BLaER1 (cell line): Measurements from ENCODE around the gene KRT14.
"Not testable (repeated sequence)": the region's sequence is repeated elsewhere in the genome, so short reads cannot be mapped to it uniquely, and the experiment has no call there.

Source experiments
- H3K27ac ChIP-seq: shearing (Covaris generic); formaldehyde crosslinking; 2 replicates; pipeline ENCODE4 v1.8.1; 2022
- H3K27me3 ChIP-seq: shearing (Covaris generic); formaldehyde crosslinking; 2 replicates; pipeline ENCODE4 v1.8.1; 2022
- H3K36me3 ChIP-seq: shearing (Covaris generic); formaldehyde crosslinking; 2 replicates; pipeline ENCODE4 v1.8.1; 2022
- H3K4me1 ChIP-seq: shearing (Covaris generic); formaldehyde crosslinking; 2 replicates; pipeline ENCODE4 v1.8.1; 2022
- H3K4me2 ChIP-seq: shearing (Covaris generic); formaldehyde crosslinking; 2 replicates; pipeline ENCODE4 v1.8.1; 2022
- H3K4me3 ChIP-seq: shearing (Covaris generic); formaldehyde crosslinking; 2 replicates; pipeline ENCODE4 v1.8.1; 2022
- H3K9ac ChIP-seq: shearing (Covaris generic); formaldehyde crosslinking; 2 replicates; pipeline ENCODE4 v1.8.1; 2022
- H3K9me3 ChIP-seq: shearing (Covaris generic); formaldehyde crosslinking; 2 replicates; pipeline ENCODE4 v1.8.1; 2022
- H4K20me1 ChIP-seq: shearing (Covaris generic); formaldehyde crosslinking; 2 replicates; pipeline ENCODE4 v1.8.1; 2022
- Cebpa-rat ChIP-seq: shearing (Covaris generic); IDR thresholded peaks from 2 replicates; pipeline ENCODE4 v1.8.1; 2022

KRT14 gene

GRCh38 chr17:41545829-41546410 lies 40.8 kb downstream of the KRT14 start:
- H3K9me3 ChIP-seq: no peaks in the 10 kb centered on the region

GRCh38 chr17:41544935-41545334 lies 41.8 kb downstream of the KRT14 start:
- no peak for TF ChIP-seq Cebpa-rat
- Histone ChIP-seq H3K36me3 (no peaks in the 10 kb centered on the region), H3K9ac (no peak overlapping the region), H3K4me3 (no peak overlapping the region), H3K4me1 (peaks cover 30% of the 10 kb centered on the region), H3K9me3 (no peaks in the 10 kb centered on the region), H3K27ac (no peak overlapping the region), H3K4me2 (no peak overlapping the region), H3K27me3 (no peaks in the 10 kb centered on the region), H4K20me1 (no peaks in the 10 kb centered on the region)

More at GRCh38 chr17:41545829-41546410, 40.8 kb downstream of the KRT14 start:
- H3K27me3 ChIP-seq: no peaks in the 10 kb centered on the region
- no peak overlapping the region for H3K9ac ChIP-seq
- H3K27ac ChIP-seq: no peak overlapping the region
- no peak overlapping the region for H3K4me2 ChIP-seq
- no peaks in the 10 kb centered on the region for H3K36me3 ChIP-seq
- TF ChIP-seq Cebpa-rat: no peak
- peaks cover 32% of the 10 kb centered on the region for H3K4me1 ChIP-seq
- H4K20me1 ChIP-seq: no peaks in the 10 kb centered on the region
- no peak overlapping the region for H3K4me3 ChIP-seq

- no peak for TF ChIP-seq Cebpa-rat
- Histone ChIP-seq H3K9ac (no peak overlapping the region), H3K27me3 (no peaks in the 10 kb centered on the region), H4K20me1 (no peaks in the 10 kb centered on the region), H3K27ac (no peak overlapping the region), H3K9me3 (no peaks in the 10 kb centered on the region), H3K4me3 (no peak overlapping the region), H3K4me2 (no peak overlapping the region), H3K4me1 (peaks cover 26% of the 10 kb centered on the region), H3K36me3 (no peaks in the 10 kb centered on the region)
These were observed 42.2 kb downstream of the KRT14 start for GRCh38 chr17:41544491-41544892.

- not testable (repeated sequence) for H3K9me3 ChIP-seq, H3K4me1 ChIP-seq, H3K4me2 ChIP-seq, H3K9ac ChIP-seq, H3K4me3 ChIP-seq, H3K36me3 ChIP-seq, H3K27ac ChIP-seq, H4K20me1 ChIP-seq, H3K27me3 ChIP-seq
These were observed 43.9 kb downstream of the KRT14 start for GRCh38 chr17:41542786-41543185.

GRCh38 chr17:41542357-41542756 lies 44.3 kb downstream of the KRT14 start:
- no peak for TF ChIP-seq Cebpa-rat
- H3K4me3 ChIP-seq: no peak overlapping the region
- H3K36me3 ChIP-seq: no peaks in the 10 kb centered on the region
- H3K27me3 ChIP-seq: no peaks in the 10 kb centered on the region
- H3K9me3 ChIP-seq: no peaks in the 10 kb centered on the region
- H4K20me1 ChIP-seq: no peaks in the 10 kb centered on the region
- H3K4me2 ChIP-seq: no peak overlapping the region
- no peak overlapping the region for H3K27ac ChIP-seq
- peaks cover 5% of the 10 kb centered on the region for H3K4me1 ChIP-seq
- H3K9ac ChIP-seq: no peak overlapping the region

GRCh38 chr17:41540921-41541625 lies 45.6 kb downstream of the KRT14 start:
- H4K20me1 ChIP-seq: no peaks in the 10 kb centered on the region
- H3K36me3 ChIP-seq: no peaks in the 10 kb centered on the region
- no peak overlapping the region for H3K27ac ChIP-seq
- no peaks in the 10 kb centered on the region for H3K4me1 ChIP-seq
- H3K4me3 ChIP-seq: no peak overlapping the region
- TF ChIP-seq Cebpa-rat: no peak
- H3K9ac ChIP-seq: no peak overlapping the region
- no peak overlapping the region for H3K4me2 ChIP-seq
- H3K9me3 ChIP-seq: no peaks in the 10 kb centered on the region
- H3K27me3 ChIP-seq: no peaks in the 10 kb centered on the region

GRCh38 chr17:41539979-41540701 lies 46.6 kb downstream of the KRT14 start:
- Histone ChIP-seq H3K27me3 (no peaks in the 10 kb centered on the region), H3K27ac (no peak overlapping the region), H3K9ac (no peak overlapping the region), H3K36me3 (no peaks in the 10 kb centered on the region), H3K4me2 (no peak overlapping the region), H3K4me3 (no peak overlapping the region), H3K9me3 (no peaks in the 10 kb centered on the region), H3K4me1 (no peaks in the 10 kb centered on the region), H4K20me1 (no peaks in the 10 kb centered on the region)
- no peak for TF ChIP-seq Cebpa-rat

- no peak for TF ChIP-seq Cebpa-rat
- Histone ChIP-seq H4K20me1 (no peaks in the 10 kb centered on the region), H3K27ac (no peak overlapping the region), H3K36me3 (no peaks in the 10 kb centered on the region), H3K4me2 (no peak overlapping the region), H3K9ac (no peak overlapping the region), H3K4me3 (no peak overlapping the region), H3K9me3 (no peaks in the 10 kb centered on the region), H3K4me1 (no peaks in the 10 kb centered on the region), H3K27me3 (no peaks in the 10 kb centered on the region)
These were observed 47.6 kb downstream of the KRT14 start for GRCh38 chr17:41539071-41539492.

GRCh38 chr17:41538565-41538991 lies 48.1 kb downstream of the KRT14 start:
- Histone ChIP-seq H3K9me3 (no peaks in the 10 kb centered on the region), H3K27me3 (no peaks in the 10 kb centered on the region), H3K4me1 (no peaks in the 10 kb centered on the region), H3K36me3 (no peaks in the 10 kb centered on the region), H3K4me3 (no peak overlapping the region), H4K20me1 (no peaks in the 10 kb centered on the region), H3K27ac (no peak overlapping the region), H3K4me2 (no peak overlapping the region), H3K9ac (no peak overlapping the region)
- TF ChIP-seq Cebpa-rat: no peak

- H4K20me1 ChIP-seq: no peaks in the 10 kb centered on the region
- H3K4me2 ChIP-seq: no peak overlapping the region
- no peak overlapping the region for H3K27ac ChIP-seq
These were observed 48.7 kb downstream of the KRT14 start for GRCh38 chr17:41537990-41538389.

More at GRCh38 chr17:41537990-41538389, 48.7 kb downstream of the KRT14 start:
- TF ChIP-seq Cebpa-rat: no peak
- Histone ChIP-seq H3K4me1 (no peaks in the 10 kb centered on the region), H3K27me3 (no peaks in the 10 kb centered on the region), H3K4me3 (no peak overlapping the region), H3K9me3 (no peaks in the 10 kb centered on the region), H3K9ac (no peak overlapping the region), H3K36me3 (no peaks in the 10 kb centered on the region)
